ENCODE results near the gene FAM153A.
"Not testable (repeated sequence)": the region's sequence is repeated elsewhere in the genome, so short reads cannot be mapped to it uniquely, and the experiment has no call there.

Gene FAM153A

DNA sequence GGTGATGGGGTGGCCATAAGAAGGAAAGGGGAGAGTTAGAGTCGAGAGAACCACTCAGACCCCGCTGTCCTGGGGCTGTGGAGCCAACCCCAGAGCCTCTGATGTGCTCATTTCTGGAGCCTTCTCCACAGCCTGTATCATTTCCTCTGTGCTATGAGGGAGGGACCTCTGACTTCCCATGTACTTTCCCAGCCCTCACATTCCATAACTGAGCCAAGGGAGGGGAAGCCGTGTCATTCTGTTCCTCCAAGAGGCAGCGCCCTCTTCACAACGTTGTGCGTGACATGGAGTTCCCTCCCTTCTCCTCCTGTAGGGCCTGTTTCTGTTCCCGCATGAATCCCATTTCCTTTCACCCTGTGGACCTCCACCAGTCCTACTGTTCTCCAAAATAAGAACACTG, 57.8 kb downstream of the FAM153A start:
- not testable (repeated sequence) for DNase-seq (ENCODE audit: low spot score)

DNA sequence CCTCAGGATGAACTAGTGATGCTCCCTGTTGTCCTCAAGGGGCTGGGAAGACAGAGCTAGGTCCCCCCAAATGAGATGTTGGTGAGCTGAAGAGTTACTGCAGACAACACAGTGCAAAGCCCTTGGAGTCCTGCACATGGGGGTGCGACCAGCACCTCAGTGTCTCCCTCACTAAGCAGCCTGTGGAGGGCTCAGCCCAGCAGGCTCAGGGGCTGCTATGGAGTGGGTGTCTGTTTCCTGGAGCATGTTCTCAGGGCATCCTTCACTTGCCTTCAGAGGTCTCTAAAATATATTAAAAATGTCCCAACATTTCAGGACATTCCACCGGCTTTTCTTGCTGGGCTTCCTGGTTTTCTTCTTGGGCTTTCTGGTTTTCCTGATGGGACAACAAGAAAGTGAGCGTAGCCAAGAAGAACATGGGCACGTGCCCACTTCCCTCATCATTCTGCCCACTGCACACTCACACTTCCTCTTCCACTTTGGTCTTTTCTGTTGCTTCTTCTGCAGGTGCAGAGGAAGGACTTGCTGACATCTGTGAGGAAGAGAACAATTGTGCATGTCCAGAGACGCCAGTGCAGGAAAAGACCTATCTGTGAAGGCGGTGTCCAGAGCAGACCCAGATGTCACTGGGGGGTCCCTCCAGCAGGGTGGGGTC, 58.7 kb downstream of the FAM153A start:
- not testable (repeated sequence) for DNase-seq (ENCODE audit: low spot score)

DNA sequence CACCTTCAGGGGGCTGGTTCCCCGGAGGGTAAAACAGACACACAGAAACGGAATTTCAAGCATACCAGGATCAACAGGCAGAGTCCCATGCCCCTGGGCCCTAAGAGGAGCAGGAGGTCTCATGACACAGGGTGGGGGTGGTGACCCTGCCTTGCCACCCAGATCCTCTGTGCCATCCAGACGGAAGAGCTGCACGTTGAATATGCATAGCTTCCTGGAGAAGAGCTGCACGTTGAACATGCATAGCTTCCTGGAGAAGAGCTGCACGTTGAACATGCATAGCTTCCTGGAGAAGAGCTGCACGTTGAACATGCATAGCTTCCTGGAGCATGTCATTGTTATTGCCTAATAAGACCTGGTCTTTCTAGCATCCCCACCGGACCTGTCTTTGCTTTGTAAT, 59.9 kb downstream of the FAM153A start:
- not testable (repeated sequence) for DNase-seq (ENCODE audit: low spot score)

DNA sequence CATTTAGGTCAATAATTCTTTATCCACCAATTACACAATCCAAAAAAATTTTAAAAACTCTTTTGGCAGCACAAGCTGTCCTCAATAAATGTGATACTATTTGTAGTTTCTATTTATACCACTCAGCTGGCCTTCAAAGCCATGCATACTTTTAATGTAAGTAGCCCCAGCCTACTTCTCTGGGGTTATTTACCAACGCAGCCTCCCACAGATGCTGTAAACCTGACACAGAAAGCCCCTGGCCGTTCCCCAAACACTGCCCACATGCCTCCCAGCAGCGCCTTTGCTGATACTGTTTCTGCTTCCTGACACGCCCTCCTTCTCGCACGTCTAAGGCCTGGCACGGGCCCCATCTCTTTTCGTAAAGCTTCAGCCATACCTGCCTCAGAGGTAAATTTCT, 62.7 kb downstream of the FAM153A start:
- DNase-seq (ENCODE audit: low spot score): not testable (repeated sequence)

DNA sequence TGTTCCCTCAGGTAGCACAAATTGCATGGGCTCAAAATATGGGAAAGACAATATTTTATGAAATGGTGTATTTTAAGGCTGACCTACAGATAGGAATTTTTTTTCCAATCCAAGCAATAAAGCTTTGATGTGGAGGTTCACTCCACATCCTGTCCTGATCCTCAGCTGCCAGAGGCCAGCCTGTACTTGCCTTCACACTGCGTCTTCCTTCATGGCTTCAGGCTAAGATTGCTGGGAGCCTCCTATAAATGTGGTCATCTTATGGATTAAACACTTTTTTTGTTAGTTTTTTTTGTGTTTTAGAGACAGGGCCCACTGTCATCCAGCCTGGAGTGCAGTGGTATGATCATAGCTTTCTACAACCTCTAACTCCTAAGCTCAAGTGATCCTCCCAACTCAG, 67.3 kb downstream of the FAM153A start:
- DNase-seq (ENCODE audit: low spot score): not testable (repeated sequence)

DNA sequence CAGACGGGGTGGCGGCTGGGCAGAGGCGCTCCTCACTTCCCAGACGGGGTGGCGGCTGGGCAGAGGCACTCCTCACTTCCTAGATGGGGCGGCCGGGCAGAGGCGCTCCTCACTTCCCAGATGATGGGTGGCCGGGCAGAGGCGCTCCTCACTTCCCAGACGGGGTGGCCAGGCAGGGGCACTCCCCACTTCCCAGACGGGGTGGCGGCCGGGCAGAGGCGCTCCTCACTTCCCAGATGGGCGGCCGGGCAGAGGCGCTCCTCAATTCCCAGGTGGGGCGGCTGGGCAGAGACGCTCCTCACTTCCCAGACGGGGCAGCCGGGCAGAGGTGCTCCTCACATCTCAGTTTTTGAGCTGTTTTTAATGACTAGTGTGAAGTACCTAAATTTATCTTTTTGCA, 86.6 kb downstream of the FAM153A start:
- DNase-seq (ENCODE audit: low spot score): not testable (repeated sequence)

DNA sequence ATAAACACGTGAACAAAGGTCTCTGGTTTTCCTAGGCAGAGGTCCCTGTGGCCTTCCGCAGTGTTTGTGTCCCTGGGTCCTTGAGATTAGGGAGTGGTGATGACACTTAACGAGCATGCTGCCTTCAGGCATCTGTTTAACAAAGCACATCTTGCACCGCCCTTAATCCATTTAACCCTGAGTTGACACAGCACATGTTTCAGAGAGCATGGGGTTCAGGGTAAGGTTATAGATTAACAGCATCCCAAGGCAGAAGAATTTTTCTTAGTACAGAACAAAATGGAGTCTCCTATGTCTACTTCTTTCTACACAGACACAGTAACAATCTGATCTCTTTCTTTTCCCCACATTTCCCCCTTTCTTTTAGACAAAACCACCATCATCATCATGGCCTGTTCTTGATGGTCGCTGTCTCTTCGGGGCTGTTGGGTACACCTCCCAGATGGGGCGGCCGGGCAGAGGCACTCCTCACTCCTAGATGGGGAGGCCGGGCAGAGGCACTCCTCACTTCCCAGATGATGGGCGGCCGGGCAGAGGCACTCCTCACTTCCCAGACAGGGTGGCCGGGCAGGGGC, 87.3 kb downstream of the FAM153A start:
- DNase-seq (ENCODE audit: low spot score): not testable (repeated sequence)

DNA sequence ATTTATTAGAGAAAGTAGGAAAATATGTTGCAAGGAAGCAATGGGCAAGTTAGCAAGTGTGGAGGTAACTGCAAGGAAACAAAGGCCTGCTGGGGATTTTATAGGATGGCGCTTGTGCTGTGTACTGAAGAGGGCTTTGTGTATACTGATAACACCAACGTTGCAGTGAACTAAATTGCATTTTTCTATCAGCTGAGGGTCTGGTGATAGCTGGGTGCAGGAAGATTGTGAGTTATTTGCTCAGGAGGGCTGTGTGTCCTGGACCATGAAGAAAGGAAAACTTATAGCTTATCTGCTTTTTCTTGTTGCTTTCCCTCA, 88.2 kb downstream of the FAM153A start:
- not testable (repeated sequence) for DNase-seq (ENCODE audit: low spot score)

DNA sequence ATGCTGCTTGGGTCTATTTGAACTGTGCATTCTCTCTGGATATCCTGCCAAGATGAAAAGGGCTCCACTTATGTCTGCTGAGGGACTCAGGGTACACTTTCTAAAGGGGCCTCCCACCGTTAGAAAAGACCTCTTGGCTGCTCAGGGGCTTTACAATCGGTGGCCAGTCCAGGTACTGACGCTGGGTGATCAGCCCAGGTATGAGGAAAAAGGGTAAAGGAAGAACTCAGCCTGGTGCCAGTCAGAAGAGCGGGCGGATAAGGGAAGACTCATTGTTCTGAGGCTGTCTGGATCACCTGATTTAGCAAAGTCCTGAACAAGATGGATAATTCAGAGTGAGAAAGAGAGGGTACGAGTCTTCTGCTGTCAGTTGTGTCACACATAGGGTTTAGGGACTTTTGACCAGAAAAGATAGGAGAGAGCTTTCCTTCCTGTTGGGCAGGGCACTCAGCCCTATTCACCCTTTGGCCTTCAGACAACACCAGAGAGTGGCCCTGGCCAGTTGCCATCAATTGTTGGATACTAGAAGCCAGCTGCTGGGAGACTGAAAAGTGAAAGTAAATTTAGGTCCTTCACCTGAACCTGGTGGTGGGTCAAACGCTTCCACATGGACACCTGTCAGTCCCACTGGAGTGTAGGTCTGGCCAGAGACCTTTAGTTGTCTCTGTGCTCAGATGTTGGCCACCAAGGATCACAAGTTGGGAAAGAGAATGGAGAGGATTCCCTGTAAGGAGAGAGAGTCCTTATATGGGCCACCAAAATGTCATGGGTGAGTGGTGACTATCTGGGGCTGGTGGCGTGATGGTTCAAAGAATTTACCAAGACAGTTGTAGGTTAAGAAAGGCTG, 88.8 kb downstream of the FAM153A start:
- DNase-seq (ENCODE audit: low spot score): not testable (repeated sequence)

DNA sequence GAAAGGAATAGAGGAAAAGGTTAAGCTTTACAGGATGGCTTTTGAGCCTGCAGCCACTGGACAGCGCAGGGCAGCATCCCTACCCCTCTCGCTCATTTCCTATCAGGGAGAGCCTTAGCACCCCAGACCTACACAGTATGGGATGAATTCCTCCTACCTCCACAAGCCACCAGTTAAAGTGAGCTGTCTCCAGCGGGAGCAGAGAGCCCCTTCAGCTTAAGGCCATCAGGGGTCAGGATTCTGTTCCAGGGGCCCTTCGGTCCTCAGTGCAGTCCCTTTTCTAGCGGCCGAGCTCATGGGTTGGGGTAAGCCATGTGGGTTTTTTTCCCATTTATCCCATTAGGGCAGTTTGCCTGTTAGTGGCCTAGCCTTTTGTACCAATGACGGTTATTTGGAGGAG, 89.7 kb downstream of the FAM153A start:
- DNase-seq (ENCODE audit: low spot score): not testable (repeated sequence)

DNA sequence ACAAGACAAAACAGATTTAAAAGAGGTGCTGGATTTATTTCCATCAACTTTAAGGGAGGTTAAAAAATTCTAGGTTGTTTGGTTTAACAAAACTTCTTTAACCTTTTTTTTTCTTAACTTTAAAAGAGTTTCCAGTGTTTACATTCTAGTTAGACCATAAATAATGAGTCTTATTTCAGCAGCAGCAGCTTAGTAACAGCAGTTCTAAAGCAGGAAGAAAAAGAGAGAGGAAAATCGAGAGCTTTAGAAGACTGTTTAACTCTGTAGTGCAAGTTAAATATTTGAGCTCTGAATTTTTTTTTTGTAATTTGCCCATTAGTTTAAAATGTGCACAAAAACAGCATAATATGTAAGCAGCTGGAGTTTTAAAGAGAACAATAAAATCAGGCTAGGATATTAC, 90.2 kb downstream of the FAM153A start:
- not testable (repeated sequence) for DNase-seq (ENCODE audit: low spot score)

DNA sequence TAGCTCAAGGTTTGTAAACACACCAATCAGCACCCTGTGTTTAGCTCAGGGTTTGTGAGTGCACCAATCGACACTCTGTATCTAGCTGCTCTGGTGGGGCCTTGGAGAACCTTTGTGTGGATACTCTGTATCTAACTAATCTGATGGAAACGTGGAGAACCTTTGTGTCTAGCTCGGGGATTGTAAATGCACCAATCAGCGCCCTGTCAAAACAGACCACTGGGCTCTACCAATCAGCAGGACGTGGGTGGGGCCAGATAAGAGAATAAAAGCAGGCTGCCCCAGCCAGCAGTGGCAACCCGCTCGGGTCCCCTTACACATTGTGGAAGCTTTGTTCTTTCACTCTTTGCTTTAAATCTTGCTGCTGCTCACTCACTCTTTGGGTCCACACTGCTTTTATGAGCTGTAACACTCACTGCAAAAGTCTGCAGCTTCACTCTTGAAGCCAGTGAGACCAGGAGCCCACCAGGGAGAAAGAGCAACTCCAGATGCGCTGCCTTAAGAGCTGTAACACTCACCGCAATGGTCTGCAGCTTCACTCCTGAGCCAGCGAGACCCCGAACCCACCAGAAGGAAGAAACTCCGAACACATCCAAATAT, 93.6 kb downstream of the FAM153A start:
- not testable (repeated sequence) for DNase-seq (ENCODE audit: low spot score)

DNA sequence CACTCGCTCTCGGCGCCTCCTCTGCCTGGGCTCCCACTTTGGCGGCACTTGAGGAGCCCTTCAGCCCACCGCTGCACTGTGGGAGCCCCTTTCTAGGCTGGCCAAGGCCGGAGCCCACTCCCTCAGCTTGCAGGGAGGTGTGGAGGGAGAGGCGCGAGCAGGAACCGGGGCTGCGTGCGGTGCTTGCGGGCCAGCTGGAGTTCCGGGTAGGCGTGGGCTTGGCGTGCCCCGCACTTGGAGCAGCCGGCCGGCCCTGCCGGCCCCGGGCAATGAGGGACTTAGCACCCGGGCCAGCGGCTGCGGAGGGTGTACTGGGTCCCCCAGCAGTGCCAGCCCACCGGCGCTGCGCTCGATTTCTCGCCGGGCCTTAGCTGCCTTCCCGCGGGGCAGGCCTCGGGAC, 94.6 kb downstream of the FAM153A start:
- not testable (repeated sequence) for DNase-seq (ENCODE audit: low spot score)

DNA sequence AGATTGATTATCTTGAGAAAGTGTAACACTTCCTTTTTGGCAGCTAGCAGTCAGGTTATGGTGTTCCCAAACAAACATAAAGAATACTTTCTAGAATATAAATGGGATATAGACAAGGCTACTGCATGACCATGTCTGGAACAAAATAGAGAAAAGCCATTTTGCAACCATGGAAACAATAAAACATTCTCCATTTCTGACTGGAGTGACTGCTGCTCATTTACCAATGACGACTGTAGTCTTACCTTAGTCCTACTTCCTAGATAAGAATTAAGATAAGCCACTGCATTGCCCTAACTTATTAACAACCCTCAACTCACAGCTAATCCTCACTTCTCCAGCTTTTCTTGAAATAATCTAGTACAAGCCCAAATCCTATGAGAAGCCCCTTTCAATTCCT, 100.8 kb downstream of the FAM153A start:
- DNase-seq (ENCODE audit: low spot score): not testable (repeated sequence)

Measured in hepatic stellate cell (primary cell).